Measurements from ENCODE around the gene METRN.
"Not testable (repeated sequence)": the region's sequence is repeated elsewhere in the genome, so short reads cannot be mapped to it uniquely, and the experiment has no call there.

The METRN gene

GRCh38 chr16:741986-742629, 27.2 kb downstream of the METRN start:
- Histone ChIP-seq H3K9me3 (ENCODE audit: control insufficient read depth, low read depth, low read length) (no peaks in the 10 kb centered on the region), H3K27me3 (ENCODE audit: control insufficient read depth, insufficient read depth, low read length) (no peaks in the 10 kb centered on the region), H3K4me3 (ENCODE audit: low read length) (no peak overlapping the region), H3K36me3 (ENCODE audit: control insufficient read depth, low read depth, low read length) (no peaks in the 10 kb centered on the region), H3K27ac (ENCODE audit: low read length) (no peak overlapping the region), H3K9ac (ENCODE audit: low read length) (no peak overlapping the region), H3K4me1 (ENCODE audit: control insufficient read depth, low read depth, low read length) (no peaks in the 10 kb centered on the region)

- not testable (repeated sequence) for H3K9ac ChIP-seq (ENCODE audit: low read length); H3K36me3 ChIP-seq (ENCODE audit: control insufficient read depth, low read depth, low read length); H3K4me1 ChIP-seq (ENCODE audit: control insufficient read depth, low read depth, low read length); H3K27me3 ChIP-seq (ENCODE audit: control insufficient read depth, insufficient read depth, low read length); H3K4me3 ChIP-seq (ENCODE audit: low read length); H3K27ac ChIP-seq (ENCODE audit: low read length); H3K9me3 ChIP-seq (ENCODE audit: control insufficient read depth, low read depth, low read length)
Measured at GRCh38 chr16:742894-743293, 28.0 kb downstream of the METRN start.

GRCh38 chr16:743794-744500, 29.0 kb downstream of the METRN start:
- Histone ChIP-seq H3K27me3 (ENCODE audit: control insufficient read depth, insufficient read depth, low read length) (no peaks in the 10 kb centered on the region), H3K9ac (ENCODE audit: low read length) (no peak overlapping the region), H3K27ac (ENCODE audit: low read length) (no peak overlapping the region), H3K9me3 (ENCODE audit: control insufficient read depth, low read depth, low read length) (no peaks in the 10 kb centered on the region), H3K4me3 (ENCODE audit: low read length) (no peak overlapping the region), H3K4me1 (ENCODE audit: control insufficient read depth, low read depth, low read length) (no peaks in the 10 kb centered on the region), H3K36me3 (ENCODE audit: control insufficient read depth, low read depth, low read length) (no peaks in the 10 kb centered on the region)

GRCh38 chr16:745739-746138, 30.8 kb downstream of the METRN start:
- Histone ChIP-seq H3K9me3 (ENCODE audit: control insufficient read depth, low read depth, low read length) (no peaks in the 10 kb centered on the region), H3K27me3 (ENCODE audit: control insufficient read depth, insufficient read depth, low read length) (no peaks in the 10 kb centered on the region), H3K4me1 (ENCODE audit: control insufficient read depth, low read depth, low read length) (peaks cover under 1% of the 10 kb centered on the region), H3K9ac (ENCODE audit: low read length) (no peak overlapping the region), H3K27ac (ENCODE audit: low read length) (no peak overlapping the region), H3K4me3 (ENCODE audit: low read length) (no peak overlapping the region), H3K36me3 (ENCODE audit: control insufficient read depth, low read depth, low read length) (no peaks in the 10 kb centered on the region)

- no peaks in the 10 kb centered on the region for H3K36me3 ChIP-seq (ENCODE audit: control insufficient read depth, low read depth, low read length)
Measured at GRCh38 chr16:746637-747036, 31.7 kb downstream of the METRN start.

GRCh38 chr16:747978-748746, 33.2 kb downstream of the METRN start:
- Histone ChIP-seq H3K4me1 (ENCODE audit: control insufficient read depth, low read depth, low read length) (peaks cover 18% of the 10 kb centered on the region), H3K27me3 (ENCODE audit: control insufficient read depth, insufficient read depth, low read length) (no peaks in the 10 kb centered on the region), H3K4me3 (ENCODE audit: low read length) (no peak overlapping the region), H3K9me3 (ENCODE audit: control insufficient read depth, low read depth, low read length) (no peaks in the 10 kb centered on the region), H3K36me3 (ENCODE audit: control insufficient read depth, low read depth, low read length) (no peaks in the 10 kb centered on the region), H3K27ac (ENCODE audit: low read length) (no peak overlapping the region), H3K9ac (ENCODE audit: low read length) (no peak overlapping the region)

More at GRCh38 chr16:746637-747036, 31.7 kb downstream of the METRN start:
- H3K27me3 ChIP-seq (ENCODE audit: control insufficient read depth, insufficient read depth, low read length), result no peaks in the 10 kb centered on the region
- H3K9ac ChIP-seq (ENCODE audit: low read length), result no peak overlapping the region
- H3K9me3 ChIP-seq (ENCODE audit: control insufficient read depth, low read depth, low read length), result no peaks in the 10 kb centered on the region
- no peak overlapping the region for H3K4me3 ChIP-seq (ENCODE audit: low read length)
- peaks cover 9% of the 10 kb centered on the region for H3K4me1 ChIP-seq (ENCODE audit: control insufficient read depth, low read depth, low read length)
- H3K27ac ChIP-seq (ENCODE audit: low read length), result no peak overlapping the region

- no peak overlapping the region for H3K4me3 ChIP-seq (ENCODE audit: low read length)
- H3K27me3 ChIP-seq (ENCODE audit: control insufficient read depth, insufficient read depth, low read length), result no peaks in the 10 kb centered on the region
- no peaks in the 10 kb centered on the region for H3K9me3 ChIP-seq (ENCODE audit: control insufficient read depth, low read depth, low read length)
- no peak overlapping the region for H3K27ac ChIP-seq (ENCODE audit: low read length)
- H3K36me3 ChIP-seq (ENCODE audit: control insufficient read depth, low read depth, low read length), result no peaks in the 10 kb centered on the region
- peaks cover 18% of the 10 kb centered on the region for H3K4me1 ChIP-seq (ENCODE audit: control insufficient read depth, low read depth, low read length)
- no peak overlapping the region for H3K9ac ChIP-seq (ENCODE audit: low read length)
Measured at GRCh38 chr16:749010-749409, 34.1 kb downstream of the METRN start.

GRCh38 chr16:750485-750884, 35.6 kb downstream of the METRN start:
- Histone ChIP-seq H3K9me3 (ENCODE audit: control insufficient read depth, low read depth, low read length) (no peaks in the 10 kb centered on the region), H3K4me1 (ENCODE audit: control insufficient read depth, low read depth, low read length) (peaks cover 18% of the 10 kb centered on the region), H3K4me3 (ENCODE audit: low read length) (no peak overlapping the region), H3K27ac (ENCODE audit: low read length) (no peak overlapping the region), H3K36me3 (ENCODE audit: control insufficient read depth, low read depth, low read length) (no peaks in the 10 kb centered on the region), H3K27me3 (ENCODE audit: control insufficient read depth, insufficient read depth, low read length) (no peaks in the 10 kb centered on the region), H3K9ac (ENCODE audit: low read length) (no peak overlapping the region)

- Histone ChIP-seq H3K4me3 (ENCODE audit: low read length) (no peak overlapping the region), H3K9ac (ENCODE audit: low read length) (no peak overlapping the region), H3K9me3 (ENCODE audit: control insufficient read depth, low read depth, low read length) (no peaks in the 10 kb centered on the region), H3K4me1 (ENCODE audit: control insufficient read depth, low read depth, low read length) (peaks cover 18% of the 10 kb centered on the region), H3K27ac (ENCODE audit: low read length) (no peak overlapping the region), H3K36me3 (ENCODE audit: control insufficient read depth, low read depth, low read length) (no peaks in the 10 kb centered on the region), H3K27me3 (ENCODE audit: control insufficient read depth, insufficient read depth, low read length) (no peaks in the 10 kb centered on the region)
Measured at GRCh38 chr16:751152-752006, 36.5 kb downstream of the METRN start.

- no peak overlapping the region for H3K4me3 ChIP-seq (ENCODE audit: low read length)
- no peaks in the 10 kb centered on the region for H3K27me3 ChIP-seq (ENCODE audit: control insufficient read depth, insufficient read depth, low read length)
- no peak overlapping the region for H3K9ac ChIP-seq (ENCODE audit: low read length)
- no peaks in the 10 kb centered on the region for H3K36me3 ChIP-seq (ENCODE audit: control insufficient read depth, low read depth, low read length)
- H3K9me3 ChIP-seq (ENCODE audit: control insufficient read depth, low read depth, low read length), result no peaks in the 10 kb centered on the region
- no peak overlapping the region for H3K27ac ChIP-seq (ENCODE audit: low read length)
- peaks cover 18% of the 10 kb centered on the region for H3K4me1 ChIP-seq (ENCODE audit: control insufficient read depth, low read depth, low read length)
Measured at GRCh38 chr16:752007-752312, 37.0 kb downstream of the METRN start.

GRCh38 chr16:754121-754607, 39.2 kb downstream of the METRN start:
- not testable (repeated sequence) for H3K27ac ChIP-seq (ENCODE audit: low read length); H3K4me3 ChIP-seq (ENCODE audit: low read length); H3K9ac ChIP-seq (ENCODE audit: low read length); H3K9me3 ChIP-seq (ENCODE audit: control insufficient read depth, low read depth, low read length); H3K36me3 ChIP-seq (ENCODE audit: control insufficient read depth, low read depth, low read length); H3K27me3 ChIP-seq (ENCODE audit: control insufficient read depth, insufficient read depth, low read length)
- peaks cover 18% of the 10 kb centered on the region for H3K4me1 ChIP-seq (ENCODE audit: control insufficient read depth, low read depth, low read length)

All from iPS-18a (cell line).